CD4-positive, alpha-beta T cell treated with Interleukin-21 for 1 hour (primary cell): ENCODE measurements around the gene COX18.

ENCODE experiments used
- DNase-seq: peaks from one replicate; pipeline ENCODE4 v3.0.0-alpha.2; 2020

The COX18 gene

GRCh38 chr4:73069338-73070073 is at the start of gene COX18:
COX18 (minus strand) TSS chr4:73069716; CDS start chr4:73069649, 67 bp downstream.
- DNase-seq = peak; percentile 97

GRCh38 chr4:73109493-73109892 is 40.0 kb upstream of the COX18 start:
- no peak for DNase-seq

GRCh38 chr4:73104695-73105094 is 35.2 kb upstream of the COX18 start:
- DNase-seq = no peak

GRCh38 chr4:73103799-73104503 is 34.4 kb upstream of the COX18 start:
- DNase-seq = no peak

GRCh38 chr4:73099143-73099542 is 29.6 kb upstream of the COX18 start:
- no peak for DNase-seq

- no peak for DNase-seq
These were observed 29.2 kb upstream of the COX18 start for GRCh38 chr4:73098713-73099112.

- DNase-seq = no peak
These were observed 28.5 kb upstream of the COX18 start for GRCh38 chr4:73098016-73098415.

GRCh38 chr4:73092868-73093267 is 23.4 kb upstream of the COX18 start:
- no peak for DNase-seq

GRCh38 chr4:73090738-73091137 is 21.2 kb upstream of the COX18 start:
- DNase-seq = no peak

GRCh38 chr4:73087871-73088270 is 18.4 kb upstream of the COX18 start:
- DNase-seq = no peak

GRCh38 chr4:73086095-73086868 is 16.8 kb upstream of the COX18 start:
- peak; percentile 27 for DNase-seq

GRCh38 chr4:73080789-73081188 is 11.3 kb upstream of the COX18 start:
- DNase-seq = no peak

GRCh38 chr4:73075832-73076231 is 6.3 kb upstream of the COX18 start:
- no peak for DNase-seq

GRCh38 chr4:73070074-73070390 is 516 bp upstream of the COX18 start:
- DNase-seq = no peak

- peak; percentile 58 for DNase-seq
These were observed 802 bp downstream of the COX18 start for GRCh38 chr4:73068491-73069337.

- peak; percentile 26 for DNase-seq
These were observed 1.5 kb downstream of the COX18 start for GRCh38 chr4:73067971-73068394.

- DNase-seq = peak; percentile 66
These were observed 2.6 kb downstream of the COX18 start for GRCh38 chr4:73066928-73067327.

- no peak for DNase-seq
These were observed 3.1 kb downstream of the COX18 start for GRCh38 chr4:73066445-73066844.

GRCh38 chr4:73064536-73064935 is 5.0 kb downstream of the COX18 start:
- no peak for DNase-seq

- DNase-seq = no peak
These were observed 14.1 kb downstream of the COX18 start for GRCh38 chr4:73055241-73055897.

- DNase-seq = no peak
These were observed 15.5 kb downstream of the COX18 start for GRCh38 chr4:73053974-73054480.

- no peak for DNase-seq
These were observed 16.4 kb downstream of the COX18 start for GRCh38 chr4:73053076-73053475.
